ENCODE data around the gene CAVIN3. TPM values are rescaled to one million over a fixed set of nuclear protein-coding genes. Genes with fewer than 3 reads are reported as not detected.

Gene CAVIN3
- total and polyA plus RNA-seq, 10 of the 15 experiments (the other 5 are each of a cell fraction or from before 2014, with no cell fraction given) = 0.05 to 13.9 (median 4.5) TPM

GRCh38 chr11:6345366-6345765 lies 25.1 kb upstream of the CAVIN3 start:
- WGBS (ENCODE audit: insufficient coverage, insufficient replicate concordance, low lambda C conversion rate, missing lambda C conversion rate) = 0% methylated on average over 1 of the region's 1 CpG
- no peak overlapping the region for H3K9ac ChIP-seq (ENCODE audit: control insufficient read depth, insufficient read depth, low read length)
- H3K27me3 ChIP-seq (replicated peaks in 1 of 2; ENCODE audit: control insufficient read depth in 2 of 2, insufficient read depth in 2 of 2, low read length in 1 of 2) = no peaks in the 10 kb centered on the region; a peak in 1 of 4 replicates
- no peak overlapping the region for H2AFZ ChIP-seq (ENCODE audit: control insufficient read depth, low read depth, low read length)
- H3K4me2 ChIP-seq (ENCODE audit: control insufficient read depth, insufficient read depth) = no peak overlapping the region
- BruUV-seq (replicated peaks) = no TSS peak
- FAIRE-seq = no peak
- ChIA-PET CTCF (interaction anchor here (1.0 to 2.1 kb wide), 3 partner anchors 8 to 49 kb away, joined by 3 to 8 read pairs (median 5); no protein-coding TSS in a partner anchor), SMC1A (ENCODE audit: uncharacterized antibody, unreplicated experiment) (interaction anchor here (1.0 kb wide), 1 partner anchor 24 kb away, joined by 3 read pairs; no protein-coding TSS in a partner anchor), RAD21 (ENCODE audit: unreplicated experiment) (interaction anchor here (1.1 to 1.2 kb wide), 2 partner anchors 9 to 29 kb away, joined by 3 to 5 read pairs; no protein-coding TSS in a partner anchor), POLR2A (no interaction called here)
- H3K9me3 ChIP-seq (replicated peaks; ENCODE audit: control insufficient read depth, insufficient read depth, low read length) = no peaks in the 10 kb centered on the region
- in situ Hi-C loops (cut with MboI) = no loop called here
- no peaks in the 10 kb centered on the region for H3K4me1 ChIP-seq (ENCODE audit: control insufficient read depth, insufficient read depth, low read length)
- DNase-seq (ENCODE audit: low read depth, low spot score) = no peak
- no peak for ATAC-seq
- H3K36me3 ChIP-seq (ENCODE audit: control insufficient read depth in 2 of 2, insufficient read depth in 2 of 2, low read length in 1 of 2) = no peaks in the 10 kb centered on the region
- no peak overlapping the region for H3K27ac ChIP-seq (ENCODE audit: control insufficient read depth, insufficient read depth)
- intact Hi-C loops (cut with micrococcal nuclease; ENCODE audit: unreplicated experiment) = no loop called here
- H4K20me1 ChIP-seq (ENCODE audit: control insufficient read depth, insufficient read depth) = no peaks in the 10 kb centered on the region
- H3K4me3 ChIP-seq = no peak overlapping the region
- H3K79me2 ChIP-seq (ENCODE audit: control insufficient read depth, insufficient read depth, low read length) = no peaks in the 10 kb centered on the region
- TF ChIP-seq SP1 (IDR thresholded peaks at IDR 0.05; ENCODE audit: low read depth, low read length) = no peak
- no peak for TF ChIP-seq CREM (IDR thresholded peaks at IDR 0.05; ENCODE audit: low read depth)
- no peak for TF ChIP-seq HDAC6 (IDR thresholded peaks at IDR 0.05; ENCODE audit: unreplicated experiment)
- no peak for TF ChIP-seq PKNOX1 (IDR thresholded peaks at IDR 0.05)
- no peak for TF ChIP-seq JUNB (IDR thresholded peaks at IDR 0.05)
- TF ChIP-seq POLR2A (IDR thresholded peaks at IDR 0.05; ENCODE audit: low read depth, low read length) = no peak
- no peak for TF ChIP-seq REST (IDR thresholded peaks at IDR 0.05; ENCODE audit: low read depth, low read length)
- TF ChIP-seq PAX8 (IDR thresholded peaks at IDR 0.05) = no peak
- TF ChIP-seq RCOR1 (conservative IDR thresholded peaks at IDR 0.05; ENCODE audit: low read depth, low read length) = no peak
- no peak for TF ChIP-seq SKIL (IDR thresholded peaks at IDR 0.05; ENCODE audit: low read depth, poor library complexity, severe bottlenecking)
- no peak for TF ChIP-seq SMC3 (IDR thresholded peaks at IDR 0.05; ENCODE audit: borderline replicate concordance, low read length)
- TF ChIP-seq GABPA (IDR thresholded peaks at IDR 0.05; ENCODE audit: low read depth) = no peak
- no peak for TF ChIP-seq HSF1 (IDR thresholded peaks at IDR 0.05; ENCODE audit: low read depth, low read length)
- no peak for TF ChIP-seq WRNIP1 (IDR thresholded peaks at IDR 0.05; ENCODE audit: borderline replicate concordance, low read depth, low read length)
- no peak for TF ChIP-seq ZBTB33 (IDR thresholded peaks at IDR 0.05)
